Sigmoid colon (tissue), 4 donors: Measurements from ENCODE around the gene SZT2.

Experiments
- EP300 ChIP-seq, 4 donors: sonication (generic); formaldehyde crosslinking; IDR thresholded peaks; one replicate each; pipeline ENCODE4 v1.6.1; 2017; ENCODE audit warnings: antibody characterized with exemption in 4 of 4
- POLR2A ChIP-seq, 2 donors: fragments of 450-650 bp; IDR thresholded peaks; one replicate each; pipeline ENCODE4 v1.6.1; 2016; ENCODE audit warnings: antibody characterized with exemption in 2 of 2, mild to moderate bottlenecking in 2 of 2, moderate library complexity in 2 of 2
- POLR2AphosphoS5 ChIP-seq, 4 donors: sonication (generic); formaldehyde crosslinking; IDR thresholded peaks; one replicate each; pipeline ENCODE4 v1.6.1; 2017; ENCODE audit warnings: antibody characterized with exemption in 4 of 4
- TF ChIP-seq, protein P1 (sequence below), 4 experiments: fragments of 450-650 bp in 3 of 4; fragments of 200-600 bp in 1 of 4; IDR thresholded peaks; one replicate each; pipeline ENCODE4 v1.5.1; 2016 to 2019; ENCODE audit warnings: antibody characterized with exemption in 4 of 4, mild to moderate bottlenecking in 3 of 4, moderate library complexity in 2 of 4

DNA sequence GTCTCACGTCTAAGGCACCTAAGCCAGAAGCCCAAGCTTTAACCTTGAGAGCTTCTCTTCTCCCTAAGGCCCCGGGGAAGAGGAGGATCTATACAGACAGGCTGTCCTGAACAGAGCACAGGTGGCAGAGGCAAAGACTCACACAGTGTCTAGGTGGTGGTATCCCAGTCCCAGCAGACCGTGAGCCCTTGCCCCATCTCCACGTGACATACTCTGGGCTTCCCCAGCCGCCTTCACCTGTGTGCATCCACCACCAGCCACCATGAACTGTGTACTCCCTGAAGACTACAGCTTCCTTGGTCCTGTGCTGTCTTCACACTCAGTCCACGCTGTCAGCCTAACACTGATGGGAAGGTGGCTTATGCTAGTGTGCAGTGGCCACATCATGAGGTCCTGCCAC, 31.7 kb downstream of the SZT2 start:
- TF ChIP-seq, protein P1, sequence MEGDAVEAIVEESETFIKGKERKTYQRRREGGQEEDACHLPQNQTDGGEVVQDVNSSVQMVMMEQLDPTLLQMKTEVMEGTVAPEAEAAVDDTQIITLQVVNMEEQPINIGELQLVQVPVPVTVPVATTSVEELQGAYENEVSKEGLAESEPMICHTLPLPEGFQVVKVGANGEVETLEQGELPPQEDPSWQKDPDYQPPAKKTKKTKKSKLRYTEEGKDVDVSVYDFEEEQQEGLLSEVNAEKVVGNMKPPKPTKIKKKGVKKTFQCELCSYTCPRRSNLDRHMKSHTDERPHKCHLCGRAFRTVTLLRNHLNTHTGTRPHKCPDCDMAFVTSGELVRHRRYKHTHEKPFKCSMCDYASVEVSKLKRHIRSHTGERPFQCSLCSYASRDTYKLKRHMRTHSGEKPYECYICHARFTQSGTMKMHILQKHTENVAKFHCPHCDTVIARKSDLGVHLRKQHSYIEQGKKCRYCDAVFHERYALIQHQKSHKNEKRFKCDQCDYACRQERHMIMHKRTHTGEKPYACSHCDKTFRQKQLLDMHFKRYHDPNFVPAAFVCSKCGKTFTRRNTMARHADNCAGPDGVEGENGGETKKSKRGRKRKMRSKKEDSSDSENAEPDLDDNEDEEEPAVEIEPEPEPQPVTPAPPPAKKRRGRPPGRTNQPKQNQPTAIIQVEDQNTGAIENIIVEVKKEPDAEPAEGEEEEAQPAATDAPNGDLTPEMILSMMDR (IDR thresholded peaks at IDR 0.05) = no peak
- TF ChIP-seq POLR2A (IDR thresholded peaks at IDR 0.05) (no peak), POLR2AphosphoS5 (IDR thresholded peaks at IDR 0.05) (no peak), EP300 (IDR thresholded peaks at IDR 0.05) (no peak)
